ENCODE measurements around the gene GUCA1A.

GUCA1A gene

GRCh38 chr6:42173101-42173500 is at the start of gene GUCA1A:
GUCA1A (plus strand) TSS chr6:42173364; CDS start chr6:42173614, 250 bp downstream.
- DNase-seq (ENCODE audit: low spot score), result no peak
- FAIRE-seq, result no peak

GRCh38 chr6:42123379-42124103 is 49.6 kb upstream of the GUCA1A start:
- no peak for DNase-seq (ENCODE audit: low spot score)
- no peak for FAIRE-seq

GRCh38 chr6:42124223-42124836 is 48.8 kb upstream of the GUCA1A start:
- no peak for DNase-seq (ENCODE audit: low spot score)
- FAIRE-seq, result no peak

GRCh38 chr6:42125231-42125630 is 47.9 kb upstream of the GUCA1A start:
- FAIRE-seq (no peak), DNase-seq (ENCODE audit: low spot score) (no peak)

GRCh38 chr6:42125663-42126062 is 47.5 kb upstream of the GUCA1A start:
- DNase-seq (ENCODE audit: low spot score), result no peak
- no peak for FAIRE-seq

- no peak for FAIRE-seq
- DNase-seq (ENCODE audit: low spot score), result no peak
These were observed 44.5 kb upstream of the GUCA1A start for GRCh38 chr6:42128460-42129359.

GRCh38 chr6:42129360-42129676 is 43.8 kb upstream of the GUCA1A start:
- DNase-seq (ENCODE audit: low spot score), result no peak
- FAIRE-seq, result no peak

- FAIRE-seq (no peak), DNase-seq (ENCODE audit: low spot score) (peak; percentile 36)
These were observed 41.6 kb upstream of the GUCA1A start for GRCh38 chr6:42131531-42131930.

- FAIRE-seq, result no peak
- no peak for DNase-seq (ENCODE audit: low spot score)
These were observed 39.2 kb upstream of the GUCA1A start for GRCh38 chr6:42133926-42134325.

- DNase-seq (ENCODE audit: low spot score), result no peak
- no peak for FAIRE-seq
These were observed 38.0 kb upstream of the GUCA1A start for GRCh38 chr6:42135161-42135560.

GRCh38 chr6:42135722-42136121 is 37.4 kb upstream of the GUCA1A start:
- FAIRE-seq, result no peak
- no peak for DNase-seq (ENCODE audit: low spot score)

- DNase-seq (ENCODE audit: low spot score) (peak; percentile 69), FAIRE-seq (no peak)
These were observed 36.5 kb upstream of the GUCA1A start for GRCh38 chr6:42136508-42137193.

- FAIRE-seq, result no peak
- DNase-seq (ENCODE audit: low spot score), result peak; percentile 45
These were observed 35.9 kb upstream of the GUCA1A start for GRCh38 chr6:42137194-42137753.

GRCh38 chr6:42138190-42138589 is 35.0 kb upstream of the GUCA1A start:
- FAIRE-seq (no peak), DNase-seq (ENCODE audit: low spot score) (no peak)

- DNase-seq (ENCODE audit: low spot score) (no peak), FAIRE-seq (no peak)
These were observed 34.2 kb upstream of the GUCA1A start for GRCh38 chr6:42138630-42139619.

GRCh38 chr6:42140032-42140431 is 33.1 kb upstream of the GUCA1A start:
- no peak for FAIRE-seq
- no peak for DNase-seq (ENCODE audit: low spot score)

- no peak for DNase-seq (ENCODE audit: low spot score)
- FAIRE-seq, result no peak
These were observed 32.2 kb upstream of the GUCA1A start for GRCh38 chr6:42140756-42141602.

GRCh38 chr6:42141603-42142117 is 31.5 kb upstream of the GUCA1A start:
- no peak for DNase-seq (ENCODE audit: low spot score)
- FAIRE-seq, result no peak
